H1 (cell line): ENCODE data around the gene DCAF6. TPM values are rescaled to one million over a fixed set of nuclear protein-coding genes. Genes with fewer than 3 reads are reported as not detected.

ENCODE experiments used
- CTCF ChIA-PET: fragments of 300-600 bp; sonication (Branson Sonifier 250); formaldehyde crosslinking; loops from one replicate; lab custom pipeline; 2021; ENCODE audit not compliant: partially characterized antibody; lab: Charles Lee
- POLR2A ChIA-PET: fragments of 300-600 bp; sonication (Branson Sonifier 250); formaldehyde crosslinking; loops from one replicate; lab custom pipeline; 2021; ENCODE audit warnings: inconsistent platforms; ENCODE audit not compliant: partially characterized antibody; lab: Charles Lee
- DNase-seq, 2 experiments: peaks; one replicate each; pipeline versions ENCODE4 v3.0.0 to v3.0.0-alpha.2; 2010 to 2022; ENCODE audit warnings: low spot score in 2 of 2, low read depth in 1 of 2, mixed read lengths in 1 of 2
- FAIRE-seq: peaks from 2 replicates; lab custom pipeline; 2011; peaks lifted over from hg19 to GRCh38; lab: Jason Lieb, UNC
- H2AFZ ChIP-seq: 2 replicates; pipeline ENCODE4 v1.8.1; 2012; ENCODE audit warnings: low read length, inconsistent platforms
- H2AK5ac ChIP-seq: 2 replicates; pipeline ENCODE4 v1.6.1; 2013; ENCODE audit warnings: low read depth, low read length
- H2BK120ac ChIP-seq: replicated peaks from 2 replicates; pipeline ENCODE3; 2013; ENCODE audit warnings: low read depth, low read length, inconsistent platforms
- H2BK12ac ChIP-seq: 2 replicates; pipeline ENCODE4 v1.6.1; 2013; ENCODE audit warnings: low read depth, low read length
- H2BK15ac ChIP-seq: 2 replicates; pipeline ENCODE4 v1.6.1; 2013; ENCODE audit warnings: low read length
- H2BK20ac ChIP-seq: 2 replicates; pipeline ENCODE4 v1.6.1; 2013; ENCODE audit warnings: low read length
- H2BK5ac ChIP-seq: 2 replicates; pipeline ENCODE4 v1.6.1; 2013; ENCODE audit warnings: low read depth, low read length
- H3K14ac ChIP-seq: 2 replicates; pipeline ENCODE4 v1.6.1; 2013; ENCODE audit warnings: inconsistent platforms; ENCODE audit not compliant: insufficient read length
- H3K18ac ChIP-seq: 2 replicates; pipeline ENCODE4 v1.6.1; 2013; ENCODE audit warnings: low read length; ENCODE audit errors: extremely low read depth
- H3K23ac ChIP-seq: 2 replicates; pipeline ENCODE4 v1.6.1; 2013; ENCODE audit warnings: inconsistent platforms; ENCODE audit not compliant: insufficient read length
- H3K23me2 ChIP-seq: 2 replicates; pipeline ENCODE4 v1.6.1; 2013; ENCODE audit warnings: low read depth, low read length
- H3K27ac ChIP-seq: 2 replicates; pipeline ENCODE4 v1.6.1; 2011; ENCODE audit warnings: low read depth, low read length, inconsistent platforms
- H3K27me3 ChIP-seq, 4 experiments: replicated peaks in 1 of 4; 1 replicate in 1 of 4; 2 replicates in 3 of 4; pipeline versions ENCODE4 v1.6.1 to v1.8.1; 2011 to 2013; ENCODE audit warnings: low read length in 3 of 4, mild to moderate bottlenecking in 3 of 4, inconsistent platforms in 2 of 4, mixed read lengths in 2 of 4, moderate library complexity in 1 of 4; ENCODE audit not compliant: control insufficient read depth in 3 of 4, insufficient read depth in 3 of 4; ENCODE audit errors: extremely low read depth in 1 of 4
- H3K36me3 ChIP-seq, 4 experiments: 2 replicates each; pipeline versions ENCODE4 v1.6.1 to v1.8.1; 2011 to 2013; ENCODE audit warnings: mild to moderate bottlenecking in 4 of 4, low read length in 3 of 4, moderate library complexity in 2 of 4, control low read depth in 1 of 4, inconsistent platforms in 1 of 4; ENCODE audit not compliant: insufficient read depth in 4 of 4, control insufficient read depth in 2 of 4
- H3K4ac ChIP-seq: replicated peaks from 2 replicates; pipeline ENCODE3; 2013; ENCODE audit warnings: low read length, low read depth, mixed read lengths, inconsistent platforms; ENCODE audit not compliant: insufficient read length
- H3K4me1 ChIP-seq, 4 experiments: replicated peaks in 1 of 4; 1 replicate in 1 of 4; 2 replicates in 3 of 4; pipeline versions ENCODE4 v1.6.1 to v1.8.1; 2011 to 2013; ENCODE audit warnings: low read length in 3 of 4, inconsistent platforms in 2 of 4, mixed read lengths in 1 of 4; ENCODE audit not compliant: insufficient read depth in 4 of 4, control insufficient read depth in 3 of 4
- H3K4me2 ChIP-seq, 2 experiments: 2 replicates each; pipeline versions ENCODE4 v1.6.1 to v1.8.1; 2011 to 2013; ENCODE audit warnings: low read depth in 2 of 2, low read length in 2 of 2, control low read depth in 1 of 2, inconsistent platforms in 1 of 2, mild to moderate bottlenecking in 1 of 2; ENCODE audit not compliant: insufficient read depth in 1 of 2
- H3K4me3 ChIP-seq, 4 experiments: fragments of 200-600, 300-600 bp in 1 of 4; sonication (generic), shearing (Covaris generic), sonication (Bioruptor Twin) in 1 of 4; 2 replicates each; pipeline versions ENCODE4 v1.5.1 to v1.8.1; 2011 to 2016; ENCODE audit warnings: low read length in 4 of 4, low read depth in 3 of 4, control low read depth in 2 of 4, inconsistent platforms in 2 of 4, mild to moderate bottlenecking in 2 of 4, mixed read lengths in 1 of 4, moderate library complexity in 1 of 4; ENCODE audit not compliant: insufficient read depth in 2 of 4; ENCODE audit errors: extremely low read depth in 1 of 4
- H3K56ac ChIP-seq: replicated peaks from 2 replicates; pipeline ENCODE3; 2013; ENCODE audit warnings: low read depth, mild to moderate bottlenecking, mixed read lengths, low read length, inconsistent platforms; ENCODE audit not compliant: insufficient read length
- H3K79me1 ChIP-seq: 2 replicates; pipeline ENCODE4 v1.6.1; 2013; ENCODE audit warnings: low read depth, low read length, control low read depth
- H3K79me2 ChIP-seq, 2 experiments: 2 replicates each; pipeline versions ENCODE4 v1.6.1 to v1.8.1; 2012 to 2013; ENCODE audit warnings: low read length in 2 of 2, mild to moderate bottlenecking in 2 of 2, inconsistent platforms in 1 of 2; ENCODE audit not compliant: insufficient read depth in 2 of 2, control insufficient read depth in 1 of 2
- H3K9ac ChIP-seq, 4 experiments: replicated peaks in 1 of 4; 1 replicate in 1 of 4; 2 replicates in 3 of 4; pipeline versions ENCODE4 v1.6.1 to v1.8.1; 2011 to 2013; ENCODE audit warnings: low read depth in 3 of 4, low read length in 3 of 4, control low read depth in 2 of 4, mild to moderate bottlenecking in 2 of 4, moderate library complexity in 2 of 4, inconsistent platforms in 1 of 4; ENCODE audit errors: extremely low read depth in 1 of 4
- H3K9me3 ChIP-seq, 2 experiments: 2 replicates each; pipeline versions ENCODE4 v1.6.1 to v1.8.1; 2012 to 2013; ENCODE audit warnings: mild to moderate bottlenecking in 2 of 2, moderate library complexity in 2 of 2, control low read depth in 1 of 2, inconsistent platforms in 1 of 2, low read depth in 1 of 2, low read length in 1 of 2, mixed read lengths in 1 of 2; ENCODE audit not compliant: insufficient read depth in 2 of 2
- H4K20me1 ChIP-seq, 2 experiments: replicated peaks in 1 of 2; 2 replicates each; pipeline versions ENCODE3 to v1.8.1; 2011 to 2013; ENCODE audit warnings: inconsistent platforms in 2 of 2, low read length in 2 of 2, mild to moderate bottlenecking in 1 of 2; ENCODE audit not compliant: insufficient read depth in 2 of 2, control insufficient read depth in 1 of 2
- H4K5ac ChIP-seq: 2 replicates; pipeline ENCODE4 v1.6.1; 2013; ENCODE audit warnings: low read length, low read depth, mixed read lengths, inconsistent platforms; ENCODE audit not compliant: insufficient read length
- H4K8ac ChIP-seq: 2 replicates; pipeline ENCODE4 v1.8.0; 2013; ENCODE audit warnings: mild to moderate bottlenecking, moderate library complexity, low read length, inconsistent platforms; ENCODE audit not compliant: insufficient read depth; ENCODE audit errors: extremely low read depth
- H4K91ac ChIP-seq: replicated peaks from 2 replicates; pipeline ENCODE3; 2013; ENCODE audit warnings: low read length, mixed read lengths, inconsistent platforms; ENCODE audit not compliant: insufficient read length
- ASH2L ChIP-seq: fragments of 200-600, 300-600 bp; sonication (generic); IDR thresholded peaks from one replicate; pipeline ENCODE4 v1.7.1; 2017; ENCODE audit warnings: low read length
- BRCA1 ChIP-seq: IDR thresholded peaks from 2 replicates; pipeline ENCODE4 v1.6.1; 2012; ENCODE audit warnings: low read depth, low read length, improper control_type of control experiment
- CBX8 ChIP-seq: fragments of 300-800, 300-1000 bp; sonication (generic); IDR thresholded peaks from 2 replicates; pipeline ENCODE4 v1.7.1; 2016; ENCODE audit warnings: low read depth, low read length, borderline replicate concordance
- CTBP2 ChIP-seq: IDR thresholded peaks from 2 replicates; pipeline ENCODE4 v1.7.0; 2011; ENCODE audit warnings: borderline replicate concordance, mild to moderate bottlenecking, moderate library complexity, mixed read lengths, low read length; ENCODE audit not compliant: insufficient read depth, insufficient read length
- EP300 ChIP-seq, 2 experiments: IDR thresholded peaks; 1 replicate in 1 of 2; 2 replicates in 1 of 2; pipeline ENCODE4 v1.6.1; 2011 to 2012; ENCODE audit warnings: low read depth in 2 of 2, low read length in 2 of 2, mild to moderate bottlenecking in 2 of 2, borderline replicate concordance in 1 of 2, inconsistent platforms in 1 of 2, moderate library complexity in 1 of 2
- FOSL1 ChIP-seq: IDR thresholded peaks from 2 replicates; pipeline ENCODE4 v1.6.1; 2011; ENCODE audit warnings: mild to moderate bottlenecking, low read depth, low read length, moderate library complexity; ENCODE audit not compliant: insufficient read depth
- GABPA ChIP-seq: IDR thresholded peaks from 2 replicates; pipeline ENCODE4 v1.6.1; 2011; ENCODE audit warnings: mild to moderate bottlenecking, low read length, moderate library complexity, borderline replicate concordance; ENCODE audit not compliant: insufficient read depth
- JUND ChIP-seq: IDR thresholded peaks from 2 replicates; pipeline ENCODE4 v1.6.1; 2011; ENCODE audit warnings: mild to moderate bottlenecking, improper control_type of control experiment, low read length
- KDM5A ChIP-seq: fragments of 200-600 bp; IDR thresholded peaks from 2 replicates; pipeline ENCODE4 v1.7.1; 2012; ENCODE audit warnings: mild to moderate bottlenecking, low read length, inconsistent platforms, mixed read lengths
- POLR2AphosphoS5 ChIP-seq: IDR thresholded peaks from 2 replicates; pipeline ENCODE4 v1.6.1; 2011; ENCODE audit warnings: low read depth, low read length
- TEAD4 ChIP-seq: IDR thresholded peaks from 2 replicates; pipeline ENCODE4 v1.6.1; 2012; ENCODE audit warnings: low read depth, low read length, inconsistent platforms, mixed read lengths
- polyA plus RNA-seq, 7 experiments: library from polyadenylated mRNA; depleted of rRNA in 3 of 7; stranded (reverse) in 5 of 7; unstranded in 2 of 7; fragments of >200 nt in 5 of 7; fragments of 200-250 nt in 2 of 7; gene quantifications; 1 replicate in 5 of 7; 2 replicates in 1 of 7; 4 replicates in 1 of 7; pipeline versions ENCODE4 v1.2.1 to v1.2.3, GENCODE V29; 2011 to 2013; ENCODE audit warnings: missing spikeins in 2 of 7, mixed read lengths in 2 of 7
- total RNA-seq: library from RNA; stranded (reverse); fragmentation: NEBNext Ultra II Directional; extraction: Animal tissue kit (Norgen Biotek cat#: 25700); gene quantifications from 2 replicates; pipeline ENCODE4 v1.2.1, GENCODE V29; 2021
- TF ChIP-seq, protein P1 (sequence below): IDR thresholded peaks from 2 replicates; pipeline ENCODE4 v1.6.1; 2011; ENCODE audit warnings: low read depth, mild to moderate bottlenecking, low read length; ENCODE audit not compliant: insufficient read depth
- TF ChIP-seq, protein P2 (sequence below): IDR thresholded peaks from 2 replicates; pipeline ENCODE4 v1.6.1; 2011; ENCODE audit warnings: low read length, improper control_type of control experiment

The DCAF6 gene
- total and polyA plus RNA-seq, 2 of the 8 experiments (the other 6 are each of a cell fraction or from before 2014, with no cell fraction given), result 12.3 to 17.4 TPM

DNA sequence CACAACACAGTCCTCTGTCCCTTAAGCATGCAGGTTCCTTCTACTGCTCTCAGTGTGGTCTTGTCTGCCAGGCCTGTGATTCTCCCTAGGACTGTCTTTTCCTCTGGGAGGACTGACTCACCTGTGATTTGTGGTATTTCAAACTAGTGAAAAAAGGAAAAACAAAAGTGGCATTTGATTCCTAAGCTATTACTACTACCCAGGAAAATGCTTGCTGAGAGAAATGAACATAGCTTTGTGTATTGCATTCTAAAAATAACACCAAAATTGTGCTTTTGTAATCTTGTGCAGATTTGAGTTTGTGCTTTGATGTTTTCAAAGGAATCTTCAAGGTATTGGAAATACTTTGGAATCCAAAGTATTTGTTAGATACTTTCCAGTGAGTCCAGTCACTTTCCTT lies 143.3 kb downstream of the DCAF6 start:
- H4K5ac ChIP-seq, result no peak overlapping the region
- H3K27ac ChIP-seq, result no peak overlapping the region
- no peak overlapping the region for H2AK5ac ChIP-seq
- H3K9ac ChIP-seq, result no peak overlapping the region
- no peaks in the 10 kb centered on the region for H3K27me3 ChIP-seq
- no peak overlapping the region for H3K4me3 ChIP-seq
- no peaks in the 10 kb centered on the region for H3K79me2 ChIP-seq
- H3K4me1 ChIP-seq, result 0 out of 7 replicates have a peak, but pooled peaks cover 0 to 2% (median 0%) of the 10 kb centered on the region in 4 experiments
- peaks cover 0 to 14% (median 2%) of the 10 kb centered on the region in 4 experiments; a peak in 4 of 8 replicates for H3K36me3 ChIP-seq
- H4K91ac ChIP-seq, result no peak overlapping the region
- H3K18ac ChIP-seq, result no peak overlapping the region
- H3K4ac ChIP-seq, result no peak overlapping the region
- POLR2A ChIA-PET, result interaction anchor here (1.0 to 1.5 kb wide), 2 partner anchors 8 to 175 kb away, joined by 3 to 4 read pairs; no protein-coding TSS in a partner anchor
- CTCF ChIA-PET, result interaction anchor here (0.9 to 8.0 kb wide), 3 partner anchors 13 to 155 kb away, joined by 3 to 75 read pairs (median 3); no protein-coding TSS in a partner anchor
- H2BK12ac ChIP-seq, result no peak overlapping the region
- no peak overlapping the region for H3K14ac ChIP-seq
- no peak overlapping the region for H2BK120ac ChIP-seq
- no peak overlapping the region for H3K56ac ChIP-seq
- H2AFZ ChIP-seq, result no peak overlapping the region
- H3K9me3 ChIP-seq, result no peaks in the 10 kb centered on the region
- no peaks in the 10 kb centered on the region for H3K23me2 ChIP-seq
- H2BK15ac ChIP-seq, result no peak overlapping the region
- no peaks in the 10 kb centered on the region for H3K79me1 ChIP-seq
- no peak overlapping the region for H3K23ac ChIP-seq
- no peak overlapping the region for H2BK20ac ChIP-seq
- FAIRE-seq (no peak), DNase-seq (no peak)
- H3K4me2 ChIP-seq, result no peak overlapping the region
- H4K8ac ChIP-seq, result no peak overlapping the region
- no peaks in the 10 kb centered on the region for H4K20me1 ChIP-seq
- no peak overlapping the region for H2BK5ac ChIP-seq
- TF ChIP-seq FOSL1 (no peak), JUND (no peak), EP300 (IDR thresholded peaks at IDR 0.05; ENCODE audit: borderline replicate concordance in 1 of 2, low read depth in 2 of 2, low read length in 2 of 2) (no peak), BRCA1 (no peak), ASH2L (no peak), TEAD4 (no peak), CBX8 (no peak), KDM5A (no peak), GABPA (no peak), CTBP2 (no peak), POLR2AphosphoS5 (no peak)
- TF ChIP-seq, protein P1, sequence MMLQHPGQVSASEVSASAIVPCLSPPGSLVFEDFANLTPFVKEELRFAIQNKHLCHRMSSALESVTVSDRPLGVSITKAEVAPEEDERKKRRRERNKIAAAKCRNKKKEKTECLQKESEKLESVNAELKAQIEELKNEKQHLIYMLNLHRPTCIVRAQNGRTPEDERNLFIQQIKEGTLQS, result no peak
- TF ChIP-seq, protein P2, sequence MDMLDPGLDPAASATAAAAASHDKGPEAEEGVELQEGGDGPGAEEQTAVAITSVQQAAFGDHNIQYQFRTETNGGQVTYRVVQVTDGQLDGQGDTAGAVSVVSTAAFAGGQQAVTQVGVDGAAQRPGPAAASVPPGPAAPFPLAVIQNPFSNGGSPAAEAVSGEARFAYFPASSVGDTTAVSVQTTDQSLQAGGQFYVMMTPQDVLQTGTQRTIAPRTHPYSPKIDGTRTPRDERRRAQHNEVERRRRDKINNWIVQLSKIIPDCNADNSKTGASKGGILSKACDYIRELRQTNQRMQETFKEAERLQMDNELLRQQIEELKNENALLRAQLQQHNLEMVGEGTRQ, result no peak
